HTERT RPE-1 (cell line): Measurements from ENCODE around the gene LHFPL3.
"Not testable (repeated sequence)": the region's sequence is repeated elsewhere in the genome, so short reads cannot be mapped to it uniquely, and the experiment has no call there.

Source experiments
- in situ Hi-C: fragments of 300-500 bp; cut with MboI; formaldehyde crosslinking; loops from 4 replicates; pipeline ENCODE4 v1.14.3; 2020; ENCODE audit warnings: low sequenced_read_pairs

Gene LHFPL3

DNA sequence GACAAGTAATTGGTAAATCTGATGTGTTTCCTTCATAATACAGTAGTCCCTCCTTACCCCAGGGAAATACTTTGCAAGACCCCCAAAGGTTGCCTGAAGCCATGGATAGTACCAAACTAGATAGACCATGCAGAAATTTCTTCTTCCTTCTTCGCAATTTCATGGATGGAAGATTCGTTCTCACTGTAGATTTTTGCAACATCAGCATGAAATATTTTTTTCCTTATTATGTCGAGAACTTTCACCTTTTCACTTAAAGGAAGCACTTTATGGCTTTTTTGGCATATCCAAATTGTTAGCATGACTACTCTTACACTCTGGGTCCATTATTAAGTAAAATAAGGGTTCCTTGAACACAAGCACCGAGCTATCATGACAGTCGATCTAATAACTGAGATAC lies 333.2 kb downstream of the LHFPL3 start:
- in situ Hi-C loops: no loop called here

DNA sequence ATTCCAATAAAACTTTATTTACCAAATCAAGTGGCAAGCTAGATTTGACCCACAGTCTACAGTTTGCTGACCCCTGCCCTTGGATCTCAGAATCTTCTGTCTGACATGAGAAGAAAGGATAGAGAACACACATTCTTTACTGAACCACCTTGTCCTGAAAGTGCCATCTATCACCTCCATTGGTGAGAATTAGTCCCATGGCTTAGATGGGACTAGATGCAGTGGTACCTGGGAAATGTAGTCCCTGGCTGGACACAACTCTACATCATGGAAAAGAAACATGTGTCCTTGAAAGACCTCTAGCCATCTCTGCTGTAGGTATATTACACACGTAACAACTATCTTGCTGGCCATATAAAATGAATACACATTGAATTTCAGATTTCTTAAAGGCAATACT lies 336.2 kb downstream of the LHFPL3 start:
- in situ Hi-C loops: no loop called here

DNA sequence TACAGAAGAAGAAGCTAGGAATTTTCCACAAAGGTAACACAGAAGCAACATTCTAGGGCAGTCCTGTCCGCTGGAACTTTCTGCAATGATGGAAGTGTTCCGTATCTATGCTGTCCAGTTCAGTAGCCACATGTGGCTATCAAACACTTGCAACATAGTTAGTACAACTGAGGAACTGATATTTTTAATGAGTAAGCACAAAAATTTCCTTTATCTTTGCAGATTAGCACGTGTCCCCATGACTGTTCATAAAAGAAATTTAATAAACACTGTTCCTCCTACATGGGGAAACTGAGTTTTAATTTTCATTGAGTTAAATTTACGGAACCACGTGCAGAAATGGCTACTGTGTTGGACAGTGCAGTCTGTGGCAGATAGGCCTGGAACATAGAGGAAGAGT lies 349.2 kb downstream of the LHFPL3 start:
- in situ Hi-C loops: no loop called here

DNA sequence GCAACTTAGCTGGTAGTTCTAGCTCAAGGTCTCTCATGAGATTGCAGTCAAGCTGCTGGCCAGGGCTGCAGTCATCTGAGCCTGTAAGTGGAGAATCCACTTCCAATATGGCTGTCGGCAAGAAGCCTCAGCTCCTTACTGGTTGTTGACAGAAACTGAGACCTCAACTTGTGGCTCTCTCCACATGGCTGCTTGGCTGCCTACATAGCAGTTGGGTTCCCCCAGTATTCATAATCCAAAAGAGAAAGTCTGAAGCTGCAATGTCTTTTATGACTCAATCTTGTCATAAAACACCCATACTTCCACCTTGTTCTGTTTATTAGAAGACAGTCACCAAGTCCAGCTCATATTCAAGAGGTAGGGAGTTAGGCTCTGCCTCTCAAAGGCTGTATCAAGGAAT lies 350.7 kb downstream of the LHFPL3 start:
- in situ Hi-C loops: no loop called here

DNA sequence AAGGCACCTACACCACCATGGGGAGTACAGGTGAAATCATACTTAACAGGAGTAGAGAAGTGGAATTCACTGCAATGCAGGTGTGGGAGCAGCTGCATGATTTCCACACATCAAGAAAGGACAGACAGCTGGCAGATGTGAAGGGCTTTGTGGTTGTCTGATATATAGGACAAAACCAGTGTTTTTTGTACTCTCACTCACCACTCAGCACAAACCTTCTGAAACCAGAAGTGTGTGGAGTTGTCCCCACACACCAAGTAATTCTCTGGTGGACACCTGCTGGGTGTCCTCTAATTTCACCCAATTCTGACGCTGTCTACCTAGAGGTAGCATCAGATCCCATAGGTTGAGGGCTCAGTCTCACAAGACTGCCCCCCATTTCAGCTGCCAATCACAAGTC lies 357.9 kb downstream of the LHFPL3 start:
- in situ Hi-C loops: no loop called here

DNA sequence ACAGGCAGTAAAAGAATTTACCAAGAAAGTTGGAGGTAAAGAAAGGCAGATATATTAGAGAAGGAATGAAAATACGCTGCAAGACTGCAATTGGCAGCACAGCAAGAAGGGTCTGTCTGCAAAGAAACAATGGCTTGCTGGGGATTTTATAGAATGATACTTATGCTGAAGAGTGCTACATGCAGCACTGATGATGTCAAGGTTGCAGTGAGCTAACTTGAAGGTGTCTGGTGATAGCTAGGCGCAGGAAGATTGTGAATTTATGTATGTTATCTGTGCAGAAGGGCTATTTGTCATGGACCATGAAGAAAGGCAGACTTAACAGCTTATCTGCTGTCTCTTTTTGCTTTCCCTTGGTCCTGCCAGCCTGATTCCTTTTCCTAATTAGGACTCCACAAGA lies 366.3 kb downstream of the LHFPL3 start:
- in situ Hi-C loops: no loop called here

DNA sequence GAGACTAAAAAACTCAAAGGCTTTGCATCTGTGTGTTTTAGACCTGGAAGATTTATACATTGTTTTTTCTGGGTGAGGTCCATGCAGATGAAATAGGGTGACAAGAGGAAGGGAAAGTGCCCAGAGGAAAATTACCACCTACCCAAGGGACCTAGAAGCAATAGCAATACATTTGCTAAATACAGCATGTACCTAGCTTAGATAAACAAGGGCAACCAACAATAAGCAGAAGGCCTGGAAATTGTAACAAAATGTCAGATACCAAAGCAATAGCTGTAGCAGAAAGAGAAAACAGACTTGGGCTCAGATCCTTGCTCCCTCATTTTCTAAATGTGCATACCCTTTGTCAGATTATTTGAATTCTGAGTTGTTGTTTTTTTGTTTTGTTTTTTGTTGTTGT lies 367.2 kb downstream of the LHFPL3 start:
- in situ Hi-C loops: no loop called here

DNA sequence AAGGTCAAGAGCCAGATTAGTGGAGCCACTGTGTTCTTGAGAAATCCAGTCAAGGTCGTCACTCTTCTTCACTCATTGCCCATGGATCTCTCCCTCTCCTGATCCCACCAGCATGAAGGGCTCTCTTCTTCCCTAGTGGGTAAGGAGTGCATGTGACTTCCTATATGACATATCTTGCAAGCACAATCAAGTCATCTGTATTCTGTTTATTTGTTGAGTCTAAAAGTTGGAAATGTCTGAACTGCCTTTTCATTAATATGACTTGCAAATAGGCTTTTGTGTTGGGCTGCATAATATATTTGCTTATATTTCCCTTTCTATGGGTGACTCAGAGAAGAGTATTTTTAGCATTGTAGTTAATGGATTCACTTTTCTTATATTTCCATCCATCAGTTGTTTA lies 371.9 kb downstream of the LHFPL3 start:
- in situ Hi-C loops: no loop called here

DNA sequence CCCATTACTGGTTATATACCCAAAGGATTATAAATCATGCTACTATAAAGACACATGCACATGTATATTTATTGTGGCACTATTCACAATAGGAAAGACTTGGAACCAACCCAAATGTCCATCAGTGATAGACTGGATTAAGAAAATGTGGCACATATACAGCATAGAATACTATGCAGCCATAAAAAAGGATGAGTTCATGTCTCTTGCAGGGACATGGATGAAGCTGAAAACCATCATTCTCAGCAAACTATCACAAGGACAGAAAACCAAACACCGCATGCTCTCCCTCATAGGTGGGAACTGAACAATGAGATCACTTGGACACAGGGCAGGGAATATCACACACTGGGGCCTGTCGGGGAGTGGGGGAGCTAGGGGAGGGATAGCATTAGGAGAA lies 392.6 kb downstream of the LHFPL3 start:
- in situ Hi-C loops: not testable (repeated sequence)

DNA sequence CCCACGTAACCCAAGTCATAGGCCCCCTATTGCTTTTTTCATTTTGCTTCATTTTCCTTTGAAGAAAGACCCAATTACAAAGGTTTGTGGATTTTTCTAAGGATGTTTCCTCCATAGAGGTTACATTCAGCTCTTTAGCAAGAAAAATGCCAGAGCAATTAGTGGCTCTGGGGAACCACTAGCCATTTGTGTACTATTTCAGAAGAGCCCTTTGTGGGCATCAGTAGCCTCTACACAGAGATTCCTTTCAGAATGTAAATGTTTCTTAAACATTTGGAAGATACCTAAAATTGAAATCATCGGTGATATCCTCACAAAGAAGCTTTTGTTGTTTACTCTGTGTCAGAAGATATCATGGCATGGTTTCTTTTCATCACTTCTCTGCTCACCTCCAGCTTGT lies 394.6 kb downstream of the LHFPL3 start:
- in situ Hi-C loops: no loop called here

DNA sequence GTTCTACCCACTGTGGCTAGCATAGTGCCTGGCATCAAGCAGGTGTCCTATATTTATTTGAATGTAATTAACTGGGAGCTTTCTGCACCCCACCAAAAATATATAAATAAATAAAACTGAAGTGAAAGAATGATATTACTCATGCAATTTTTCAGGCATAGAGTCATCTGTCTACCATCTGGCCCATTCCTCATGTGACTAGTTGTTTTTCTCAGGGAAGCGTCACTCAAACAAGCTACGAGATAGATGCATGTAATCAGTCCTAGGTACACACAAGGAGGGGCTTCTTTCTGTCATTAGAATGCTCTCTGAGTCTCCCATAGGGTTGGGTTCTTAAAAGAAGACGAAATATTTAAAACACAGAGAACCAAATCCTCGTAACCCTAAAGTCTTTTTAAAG lies 430.1 kb downstream of the LHFPL3 start:
- in situ Hi-C loops: no loop called here

DNA sequence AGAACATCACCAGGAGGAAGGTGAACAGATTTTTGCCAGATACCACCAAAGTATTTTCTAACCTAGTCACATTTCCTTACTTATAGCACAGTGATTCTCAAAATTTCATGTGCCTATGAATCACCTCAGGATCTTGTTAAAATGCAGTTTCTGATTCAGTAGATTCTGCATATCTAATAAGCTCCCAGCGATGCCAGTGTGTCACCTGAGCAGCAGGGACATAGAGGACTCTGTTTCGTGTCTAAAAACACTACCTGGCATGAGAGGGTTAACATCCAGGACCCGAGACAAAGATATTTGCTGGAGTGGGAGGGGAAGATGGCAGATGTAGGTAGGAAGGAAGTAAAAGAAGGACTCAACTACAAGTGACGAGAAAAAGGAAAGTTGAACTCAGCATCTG lies 433.5 kb downstream of the LHFPL3 start:
- in situ Hi-C loops: no loop called here

DNA sequence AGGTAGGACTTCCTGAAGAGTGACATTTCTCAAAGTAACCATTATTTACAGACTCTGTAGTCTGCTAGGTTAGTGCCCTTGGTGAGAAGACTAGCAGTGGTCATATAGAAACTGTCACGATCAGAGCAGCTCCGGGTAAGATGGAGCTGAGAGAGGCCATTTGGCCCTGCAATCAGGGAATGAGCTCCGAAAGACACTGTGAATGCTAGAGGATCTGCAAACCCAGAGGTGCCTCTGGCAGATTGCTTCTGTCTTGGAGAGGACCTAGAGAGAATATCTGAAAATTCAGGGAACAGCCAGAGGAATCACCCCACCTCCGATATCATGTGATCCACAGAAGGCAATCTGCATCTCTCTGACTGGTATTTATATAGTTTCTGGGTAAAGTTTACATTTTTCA lies 438.7 kb downstream of the LHFPL3 start:
- in situ Hi-C loops: no loop called here

DNA sequence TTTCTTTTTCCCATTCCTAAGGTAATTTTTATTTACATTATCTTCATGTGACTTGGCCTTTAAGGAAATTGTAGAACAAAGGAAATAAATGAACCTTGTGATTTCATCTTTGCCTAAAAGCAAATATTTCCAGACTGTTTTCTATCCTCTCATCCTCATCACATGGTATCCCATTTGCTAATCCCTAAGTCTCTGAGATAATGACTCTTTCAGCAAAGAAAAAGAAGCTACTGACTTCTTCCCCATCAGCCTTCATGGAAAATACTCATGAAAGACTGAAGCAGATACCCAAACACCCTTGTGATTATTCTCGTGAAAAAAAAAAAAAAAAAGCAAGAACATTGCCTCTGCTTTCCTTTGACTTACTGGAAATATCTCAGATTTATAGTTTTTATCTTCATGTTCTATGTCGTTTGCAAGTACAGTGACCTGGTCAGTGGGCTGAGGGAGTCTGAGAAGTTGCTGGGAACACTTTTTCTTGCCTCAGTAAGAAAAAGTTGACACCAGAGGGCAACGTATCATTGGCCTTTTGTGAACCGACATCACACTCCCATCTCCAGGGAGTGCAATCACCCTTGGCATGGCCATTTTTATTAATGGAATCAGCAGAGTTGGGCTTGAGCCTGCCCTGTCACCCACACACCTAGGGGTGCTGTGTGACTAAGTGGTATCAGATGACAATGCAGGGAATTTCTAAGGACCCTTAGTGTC lies 439.6 kb downstream of the LHFPL3 start:
- in situ Hi-C loops: no loop called here

DNA sequence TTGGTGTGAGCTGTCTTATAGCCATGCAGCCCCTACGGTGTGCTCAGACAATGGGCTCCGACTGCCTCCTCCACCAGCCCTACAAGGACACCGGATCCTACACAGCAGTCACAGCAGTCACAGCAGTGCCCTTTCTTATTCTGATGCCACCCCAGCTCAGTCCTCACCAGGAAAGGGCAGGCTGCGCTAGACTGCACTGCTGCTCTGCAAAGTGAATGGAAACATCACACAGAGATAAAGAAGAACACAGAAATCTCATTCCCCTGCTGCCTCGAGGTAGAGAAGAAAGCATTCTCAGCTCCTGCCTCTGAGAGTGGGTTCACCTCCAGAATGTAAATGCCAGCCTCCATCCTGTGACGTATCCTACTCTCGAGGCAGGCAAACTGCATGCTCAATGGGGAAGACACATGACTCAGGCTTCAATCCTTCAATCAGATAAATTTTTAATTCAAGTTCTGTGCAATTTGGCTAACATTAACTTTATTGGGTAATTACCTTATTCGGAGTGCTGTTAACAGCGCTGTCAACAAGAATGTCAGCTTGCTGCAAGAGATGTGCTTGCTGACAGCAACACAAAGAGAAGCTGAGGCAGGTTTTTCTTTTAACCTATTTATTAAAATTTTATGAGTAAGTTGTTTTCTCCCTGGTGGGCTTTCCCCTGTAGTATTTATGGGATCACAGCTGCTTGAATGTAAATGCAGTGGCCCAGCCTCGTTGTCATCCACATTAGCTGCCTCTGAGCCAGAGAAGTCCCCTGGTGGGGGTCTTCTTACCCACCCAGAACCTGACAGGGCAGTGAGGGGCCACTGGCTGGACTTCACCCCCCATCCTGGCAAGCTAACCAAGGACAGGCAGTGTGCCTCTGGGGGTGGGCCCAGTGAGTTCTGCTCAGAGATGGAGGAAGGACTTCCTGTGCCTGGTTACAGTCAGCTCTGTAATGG lies 444.3 kb downstream of the LHFPL3 start:
- in situ Hi-C loops: no loop called here

DNA sequence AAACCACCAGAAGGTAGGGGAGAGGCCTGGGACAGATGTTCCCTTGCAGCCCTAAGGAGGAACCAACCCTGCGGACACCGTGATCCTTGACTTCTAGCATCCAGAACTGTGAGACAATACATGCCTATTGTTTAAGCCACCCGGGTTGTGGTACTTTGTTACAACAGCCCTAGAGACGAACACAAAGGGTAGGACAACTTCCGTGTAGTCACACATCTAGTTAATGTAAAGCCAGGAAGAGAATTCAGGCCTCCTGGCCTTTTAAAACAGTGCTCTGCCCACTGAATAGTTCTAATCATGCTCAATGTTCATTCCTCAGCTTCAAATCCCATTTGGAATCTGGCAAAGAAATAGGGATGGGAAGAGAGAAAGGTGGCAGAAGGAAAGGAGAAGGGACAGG lies 445.4 kb downstream of the LHFPL3 start:
- in situ Hi-C loops: no loop called here

DNA sequence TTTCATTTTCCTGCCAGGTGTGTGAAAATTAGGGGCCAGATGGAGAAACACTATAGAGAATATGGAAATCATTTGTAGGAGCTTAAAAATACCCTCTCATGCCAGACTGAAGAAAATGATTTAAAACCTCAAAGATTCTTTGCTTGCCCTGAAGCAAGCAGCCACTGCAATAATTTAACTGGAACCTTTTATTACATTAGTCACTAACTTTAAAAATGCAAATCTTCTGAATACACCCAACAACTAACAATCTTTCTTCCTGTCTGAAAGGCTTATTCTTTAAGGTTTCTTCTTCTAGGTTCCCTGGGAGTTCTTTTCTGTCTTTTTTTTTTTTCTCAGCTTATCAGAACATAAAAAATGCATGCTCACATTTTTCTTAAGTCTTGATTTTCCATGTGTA lies 447.1 kb downstream of the LHFPL3 start:
- in situ Hi-C loops: no loop called here

DNA sequence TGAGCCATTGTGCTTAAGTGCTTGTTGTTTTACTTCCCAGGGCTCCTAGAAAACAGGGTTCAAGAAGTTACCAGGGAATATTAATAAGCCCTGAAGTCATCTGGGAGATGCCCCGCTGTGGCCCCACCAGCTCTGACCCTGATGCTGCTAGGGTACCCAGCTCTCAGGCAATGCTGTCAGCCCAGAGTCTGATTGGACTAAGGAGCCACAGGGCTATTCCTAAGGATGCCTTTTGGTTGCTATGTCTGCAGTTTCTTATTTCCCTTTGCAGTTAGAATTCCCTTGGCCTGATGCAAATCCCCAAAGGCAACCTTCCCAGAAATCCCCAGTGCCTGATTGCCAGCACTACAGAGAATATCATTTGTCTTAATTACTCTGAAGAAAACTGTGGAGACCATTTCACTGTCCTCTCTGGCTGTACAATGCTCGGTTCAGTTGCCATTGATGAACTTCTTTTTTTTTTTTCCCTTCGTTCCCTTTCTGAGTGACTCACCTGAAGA lies 448.9 kb downstream of the LHFPL3 start:
- in situ Hi-C loops: no loop called here

DNA sequence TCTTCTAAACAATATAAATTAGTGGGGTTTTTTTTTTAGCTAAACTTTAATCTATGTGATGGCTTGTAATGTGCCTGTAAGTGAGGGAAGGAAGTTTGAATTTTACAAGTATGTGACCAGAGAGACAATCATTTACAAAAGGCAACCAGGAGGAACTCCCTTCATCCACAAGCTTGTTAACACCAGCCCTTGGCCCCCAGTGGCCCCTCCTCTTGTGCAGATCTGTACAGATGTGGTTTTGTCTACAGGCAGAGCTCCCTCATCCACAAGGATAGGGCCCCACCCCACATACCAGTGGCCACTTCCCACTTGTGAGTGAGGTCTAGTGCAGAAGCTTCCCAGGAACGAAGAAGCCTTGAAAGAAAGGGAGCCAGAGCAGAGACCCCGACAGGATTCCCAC lies 451.5 kb downstream of the LHFPL3 start:
- in situ Hi-C loops: no loop called here

DNA sequence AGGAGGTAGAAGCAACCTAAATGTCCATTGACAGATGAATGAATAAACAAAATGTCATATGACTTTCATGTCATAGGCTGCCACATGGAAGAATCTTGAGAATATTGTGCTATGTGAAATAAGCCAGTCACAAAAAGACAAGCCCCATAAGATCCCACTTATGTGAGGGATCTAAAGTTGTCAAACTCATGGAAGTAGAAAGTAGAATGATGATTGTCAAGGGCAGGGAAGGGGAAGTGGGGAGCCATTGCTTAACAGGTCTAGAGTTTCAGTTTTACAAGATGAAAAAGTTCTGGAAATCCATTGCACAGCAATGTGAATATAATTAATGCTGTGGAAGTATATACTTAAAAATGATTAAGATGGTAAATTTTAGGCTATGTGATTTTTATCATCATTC lies 456.3 kb downstream of the LHFPL3 start:
- in situ Hi-C loops: no loop called here

DNA sequence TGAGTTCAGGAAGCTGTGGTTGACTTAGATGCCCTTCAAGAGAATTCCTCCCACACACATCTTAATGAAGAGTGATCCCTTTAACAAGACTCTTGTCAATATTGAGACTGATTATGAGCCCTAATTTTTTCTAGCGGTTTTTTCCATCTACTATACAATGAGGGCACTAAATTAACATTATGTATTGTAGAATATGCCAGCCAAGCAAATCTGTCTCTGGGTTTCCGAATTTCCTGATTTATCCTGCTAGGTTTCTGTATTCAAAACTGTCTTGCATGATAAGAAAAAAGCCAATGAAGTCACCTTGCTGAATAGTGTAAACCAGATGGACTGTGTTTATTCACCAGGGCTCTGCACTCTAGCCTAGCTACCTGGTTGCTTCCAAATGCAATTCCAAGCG lies 461.4 kb downstream of the LHFPL3 start:
- in situ Hi-C loops: no loop called here

DNA sequence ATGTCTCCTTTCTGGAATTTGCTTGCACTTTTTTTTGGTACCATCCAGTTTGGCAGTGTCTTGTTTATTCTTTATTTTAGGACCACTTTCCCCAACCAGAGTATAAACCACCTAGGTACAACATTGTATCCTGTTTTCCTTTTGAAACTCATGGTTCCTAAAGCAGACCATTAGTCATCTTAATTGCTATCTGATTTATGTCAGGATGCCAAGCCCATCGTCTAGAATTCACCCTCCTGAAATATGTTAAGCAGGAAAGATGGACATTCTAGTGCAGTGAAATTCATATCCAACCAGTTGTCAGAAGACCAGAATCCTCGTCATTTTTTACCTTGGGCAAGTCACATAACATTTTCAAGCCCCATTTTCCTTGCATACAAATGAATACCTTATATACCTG lies 462.0 kb downstream of the LHFPL3 start:
- in situ Hi-C loops: no loop called here
